K562 (cell line): Measurements from ENCODE around the gene SCNN1B.

ENCODE experiments used
- ZNF239 ChIP-seq: fragments of 250-450 bp; sonication (Bioruptor Pico); IDR thresholded peaks from 2 replicates; pipeline ENCODE4 v1.4.0; 2020; ENCODE audit warnings: mild to moderate bottlenecking
- TF ChIP-seq, protein P1 (sequence below), 3 experiments: IDR thresholded peaks in 2 of 3; conservative IDR thresholded peaks in 1 of 3; 2 replicates each; pipeline ENCODE4 v1.5.1; 2011 to 2012; ENCODE audit warnings: low read length in 3 of 3, mild to moderate bottlenecking in 3 of 3, control low read depth in 2 of 3, improper control_type of control experiment in 1 of 3, inconsistent platforms in 1 of 3, low read depth in 1 of 3, mixed read lengths in 1 of 3, moderate library complexity in 1 of 3; ENCODE audit not compliant: insufficient read depth in 2 of 3
- TF ChIP-seq, protein P2 (sequence below): sonication (generic); formaldehyde crosslinking; IDR thresholded peaks from 2 replicates; pipeline ENCODE4 v1.9.0; 2022; ENCODE audit warnings: mild to moderate bottlenecking, missing genetic modification reagents

DNA sequence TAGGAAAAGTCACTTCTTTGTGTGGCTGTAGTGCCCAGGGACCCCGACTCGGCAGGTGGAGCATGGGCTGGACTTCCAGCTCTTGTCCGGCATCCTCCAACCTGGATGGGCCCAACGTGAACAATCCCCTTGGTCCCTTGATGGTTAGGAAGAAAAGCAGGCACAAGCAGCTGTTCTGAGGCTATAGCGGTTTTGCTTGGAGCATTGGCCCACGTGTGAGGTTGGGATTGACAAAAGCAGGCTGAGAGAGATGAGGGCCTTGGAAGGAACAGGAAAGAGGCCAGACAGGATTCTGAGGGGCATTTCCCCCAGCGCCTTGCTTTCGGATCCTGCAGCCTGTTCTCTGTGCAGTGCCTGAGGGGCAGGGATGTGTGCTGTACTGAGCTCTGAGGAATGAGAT is 28.1 kb downstream of the SCNN1B start:
- TF ChIP-seq, protein P1, sequence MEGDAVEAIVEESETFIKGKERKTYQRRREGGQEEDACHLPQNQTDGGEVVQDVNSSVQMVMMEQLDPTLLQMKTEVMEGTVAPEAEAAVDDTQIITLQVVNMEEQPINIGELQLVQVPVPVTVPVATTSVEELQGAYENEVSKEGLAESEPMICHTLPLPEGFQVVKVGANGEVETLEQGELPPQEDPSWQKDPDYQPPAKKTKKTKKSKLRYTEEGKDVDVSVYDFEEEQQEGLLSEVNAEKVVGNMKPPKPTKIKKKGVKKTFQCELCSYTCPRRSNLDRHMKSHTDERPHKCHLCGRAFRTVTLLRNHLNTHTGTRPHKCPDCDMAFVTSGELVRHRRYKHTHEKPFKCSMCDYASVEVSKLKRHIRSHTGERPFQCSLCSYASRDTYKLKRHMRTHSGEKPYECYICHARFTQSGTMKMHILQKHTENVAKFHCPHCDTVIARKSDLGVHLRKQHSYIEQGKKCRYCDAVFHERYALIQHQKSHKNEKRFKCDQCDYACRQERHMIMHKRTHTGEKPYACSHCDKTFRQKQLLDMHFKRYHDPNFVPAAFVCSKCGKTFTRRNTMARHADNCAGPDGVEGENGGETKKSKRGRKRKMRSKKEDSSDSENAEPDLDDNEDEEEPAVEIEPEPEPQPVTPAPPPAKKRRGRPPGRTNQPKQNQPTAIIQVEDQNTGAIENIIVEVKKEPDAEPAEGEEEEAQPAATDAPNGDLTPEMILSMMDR (IDR thresholded peaks at IDR 0.05 in 2 of 3, conservative IDR thresholded peaks at IDR 0.05 in 1 of 3; ENCODE audit: insufficient read depth in 2 of 3, low read depth in 1 of 3, low read length in 3 of 3): no peak
- TF ChIP-seq ZNF239 (CRISPR knock-in tag): no peak
- TF ChIP-seq, protein P2, sequence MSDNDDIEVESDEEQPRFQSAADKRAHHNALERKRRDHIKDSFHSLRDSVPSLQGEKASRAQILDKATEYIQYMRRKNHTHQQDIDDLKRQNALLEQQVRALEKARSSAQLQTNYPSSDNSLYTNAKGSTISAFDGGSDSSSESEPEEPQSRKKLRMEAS: no peak
